ENCODE results near the gene PCDHGC3. TPM values are rescaled to one million over a fixed set of nuclear protein-coding genes. Genes with fewer than 3 reads are reported as not detected.
A peak's percentile ranks its signal among the peaks of the same experiment; 100 is the strongest.

PCDHGC3 gene
- total RNA-seq, 1 donor from 2014 or later: 92.4 TPM

DNA sequence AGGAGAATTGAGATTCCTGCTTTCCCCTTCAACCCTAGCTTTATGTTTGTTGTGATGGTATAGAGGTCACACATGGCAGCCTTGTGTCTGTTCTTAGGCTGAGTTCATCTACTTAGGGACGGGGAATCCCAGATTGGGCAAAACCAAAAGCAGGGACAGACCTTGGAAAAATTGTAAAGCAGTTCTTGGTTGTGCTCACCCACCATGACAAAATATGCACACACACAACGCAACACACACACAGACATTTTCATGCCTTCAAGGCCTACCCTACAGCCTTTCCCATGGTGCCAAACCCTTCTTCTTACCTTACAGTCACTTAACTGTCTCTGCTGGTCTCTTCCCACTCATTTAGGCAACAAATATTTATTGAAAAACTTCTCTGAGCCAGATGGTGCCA, 27.9 kb downstream of the PCDHGC3 start:
- Mint-ChIP-seq H3K27ac (ENCODE audit: unreplicated experiment) (no peak overlapping the region), H3K4me3 (ENCODE audit: unreplicated experiment) (no peak overlapping the region), H3K27me3 (ENCODE audit: unreplicated experiment) (no peaks in the 10 kb centered on the region), H3K9me3 (ENCODE audit: unreplicated experiment) (no peaks in the 10 kb centered on the region), H3K4me1 (ENCODE audit: unreplicated experiment) (peaks cover 31% of the 10 kb centered on the region), H3K36me3 (ENCODE audit: unreplicated experiment) (peaks cover 13% of the 10 kb centered on the region)
- TF ChIP-seq, protein P1, sequence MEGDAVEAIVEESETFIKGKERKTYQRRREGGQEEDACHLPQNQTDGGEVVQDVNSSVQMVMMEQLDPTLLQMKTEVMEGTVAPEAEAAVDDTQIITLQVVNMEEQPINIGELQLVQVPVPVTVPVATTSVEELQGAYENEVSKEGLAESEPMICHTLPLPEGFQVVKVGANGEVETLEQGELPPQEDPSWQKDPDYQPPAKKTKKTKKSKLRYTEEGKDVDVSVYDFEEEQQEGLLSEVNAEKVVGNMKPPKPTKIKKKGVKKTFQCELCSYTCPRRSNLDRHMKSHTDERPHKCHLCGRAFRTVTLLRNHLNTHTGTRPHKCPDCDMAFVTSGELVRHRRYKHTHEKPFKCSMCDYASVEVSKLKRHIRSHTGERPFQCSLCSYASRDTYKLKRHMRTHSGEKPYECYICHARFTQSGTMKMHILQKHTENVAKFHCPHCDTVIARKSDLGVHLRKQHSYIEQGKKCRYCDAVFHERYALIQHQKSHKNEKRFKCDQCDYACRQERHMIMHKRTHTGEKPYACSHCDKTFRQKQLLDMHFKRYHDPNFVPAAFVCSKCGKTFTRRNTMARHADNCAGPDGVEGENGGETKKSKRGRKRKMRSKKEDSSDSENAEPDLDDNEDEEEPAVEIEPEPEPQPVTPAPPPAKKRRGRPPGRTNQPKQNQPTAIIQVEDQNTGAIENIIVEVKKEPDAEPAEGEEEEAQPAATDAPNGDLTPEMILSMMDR (IDR thresholded peaks at IDR 0.05): no peak
- DNase-seq (ENCODE audit: extremely low spot score, unreplicated experiment): no peak

DNA sequence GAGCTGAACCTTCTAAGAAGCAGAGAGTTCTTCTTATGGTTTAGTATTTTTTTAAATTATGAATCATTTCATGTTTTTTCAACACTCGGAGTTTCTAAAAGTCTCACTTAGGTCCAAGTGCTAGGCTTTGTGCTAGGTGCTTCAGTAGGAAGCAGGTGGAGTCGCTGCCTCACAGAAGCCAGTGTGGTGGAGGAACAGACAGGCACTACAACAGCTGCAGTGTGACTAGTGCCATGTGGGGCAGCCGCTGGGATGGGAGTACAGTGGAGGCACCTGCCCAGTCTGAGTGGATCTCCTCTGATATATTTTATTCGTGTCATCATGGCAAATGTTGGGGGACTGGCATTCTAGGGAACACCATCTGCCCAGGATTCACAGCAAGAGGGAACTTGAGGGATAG, 28.4 kb downstream of the PCDHGC3 start:
- Mint-ChIP-seq H3K9me3 (ENCODE audit: unreplicated experiment) (no peaks in the 10 kb centered on the region), H3K4me3 (ENCODE audit: unreplicated experiment) (no peak overlapping the region)

DNA sequence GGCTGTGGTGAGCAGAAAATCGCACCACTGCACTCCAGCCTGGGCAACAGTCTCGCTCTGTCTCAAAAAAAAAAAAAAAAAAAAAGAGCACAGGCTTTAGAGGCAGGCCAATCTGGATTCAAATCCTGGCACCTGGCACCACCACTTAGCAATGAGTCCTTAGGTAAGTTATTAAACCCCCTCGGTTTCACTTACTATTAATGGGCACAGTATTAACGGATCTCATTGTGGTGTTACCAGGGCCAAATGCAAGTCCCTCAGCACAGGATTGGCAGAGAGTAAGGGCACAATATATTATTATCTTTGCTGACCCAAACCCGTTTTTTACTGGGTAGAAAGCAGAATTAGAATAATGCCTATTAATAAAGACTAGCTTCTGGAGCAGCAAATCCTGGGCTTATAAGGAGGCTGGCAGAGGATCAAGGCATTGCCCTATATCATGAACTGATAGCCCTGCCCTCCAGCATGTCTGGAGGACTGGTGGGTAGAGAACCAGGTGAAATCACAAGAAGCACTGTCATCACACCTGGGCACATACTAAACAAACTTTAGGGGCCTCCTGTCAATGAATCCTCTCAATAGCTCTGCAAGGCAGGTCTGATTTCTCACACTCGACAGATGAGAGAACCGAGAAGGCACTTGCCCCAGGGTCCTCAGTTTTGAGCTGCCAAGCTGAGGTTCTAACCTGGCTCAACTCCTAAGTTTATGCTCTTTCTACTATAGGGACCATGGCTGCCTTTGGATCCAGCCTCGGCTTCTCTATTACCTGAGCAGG, 30.8 kb downstream of the PCDHGC3 start:
- no peak overlapping the region for H3K4me3 Mint-ChIP-seq (ENCODE audit: unreplicated experiment)

More for the DNA sequence above, 28.4 kb downstream of the PCDHGC3 start:
- DNase-seq (ENCODE audit: extremely low spot score, unreplicated experiment): no peak
- Mint-ChIP-seq H3K27ac (ENCODE audit: unreplicated experiment) (no peak overlapping the region), H3K36me3 (ENCODE audit: unreplicated experiment) (peaks cover 10% of the 10 kb centered on the region), H3K27me3 (ENCODE audit: unreplicated experiment) (no peaks in the 10 kb centered on the region), H3K4me1 (ENCODE audit: unreplicated experiment) (peaks cover 37% of the 10 kb centered on the region)
- TF ChIP-seq, protein P1 (IDR thresholded peaks at IDR 0.05): no peak

DNA sequence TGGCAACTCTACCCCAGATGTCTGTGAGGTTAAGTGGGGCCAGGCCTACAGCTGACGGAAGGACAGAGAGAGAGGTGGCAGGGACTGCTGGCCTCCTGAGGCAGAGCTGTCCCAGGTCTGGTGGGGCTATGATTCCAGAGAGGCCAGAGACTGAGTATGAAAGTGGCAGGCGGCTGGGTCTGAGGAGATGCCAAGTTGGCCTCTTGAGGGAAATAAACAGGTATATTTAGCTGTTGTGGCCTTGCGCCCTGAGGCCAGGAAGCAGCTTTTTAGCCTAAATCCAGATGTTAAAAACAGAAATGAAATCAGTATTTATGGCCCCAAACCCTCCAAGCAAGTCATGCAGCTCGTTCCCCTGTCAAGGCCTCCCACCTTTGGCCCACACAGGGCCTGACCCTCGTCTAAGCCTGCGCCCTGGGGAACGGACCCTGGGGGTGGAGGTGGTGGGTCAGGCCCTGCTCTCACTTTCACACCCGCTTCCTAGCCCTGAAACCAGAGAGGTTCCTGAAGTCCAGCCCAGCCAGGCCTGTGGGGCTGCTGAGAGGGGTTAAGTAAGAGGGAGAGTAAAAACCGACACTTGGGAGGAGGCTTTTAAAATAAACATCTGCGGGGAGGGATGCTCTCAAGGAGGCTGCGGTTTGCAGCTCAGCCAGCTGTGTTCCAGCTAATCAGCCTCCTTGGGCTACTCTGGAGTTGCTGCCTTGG, 31.8 kb downstream of the PCDHGC3 start:
- no peaks in the 10 kb centered on the region for H3K9me3 Mint-ChIP-seq (ENCODE audit: unreplicated experiment)
- H3K36me3 Mint-ChIP-seq (ENCODE audit: unreplicated experiment): peaks cover 9% of the 10 kb centered on the region
- DNase-seq (ENCODE audit: extremely low spot score, unreplicated experiment): no peak
- H3K4me1 Mint-ChIP-seq (ENCODE audit: unreplicated experiment): peaks cover 58% of the 10 kb centered on the region
- H3K4me3 Mint-ChIP-seq (ENCODE audit: unreplicated experiment): peak overlapping the region; percentile 67
- H3K27me3 Mint-ChIP-seq (ENCODE audit: unreplicated experiment): no peaks in the 10 kb centered on the region
- H3K27ac Mint-ChIP-seq (ENCODE audit: unreplicated experiment): peak overlapping the region; percentile 99
- TF ChIP-seq, protein P1 (IDR thresholded peaks at IDR 0.05): no peak

More for the DNA sequence above, 30.8 kb downstream of the PCDHGC3 start:
- H3K36me3 Mint-ChIP-seq (ENCODE audit: unreplicated experiment): peaks cover 9% of the 10 kb centered on the region
- no peaks in the 10 kb centered on the region for H3K9me3 Mint-ChIP-seq (ENCODE audit: unreplicated experiment)
- no peaks in the 10 kb centered on the region for H3K27me3 Mint-ChIP-seq (ENCODE audit: unreplicated experiment)
- TF ChIP-seq, protein P1 (IDR thresholded peaks at IDR 0.05): no peak
- DNase-seq (ENCODE audit: extremely low spot score, unreplicated experiment): no peak
- H3K4me1 Mint-ChIP-seq (ENCODE audit: unreplicated experiment): peaks cover 53% of the 10 kb centered on the region
- H3K27ac Mint-ChIP-seq (ENCODE audit: unreplicated experiment): peak overlapping the region; percentile 99

DNA sequence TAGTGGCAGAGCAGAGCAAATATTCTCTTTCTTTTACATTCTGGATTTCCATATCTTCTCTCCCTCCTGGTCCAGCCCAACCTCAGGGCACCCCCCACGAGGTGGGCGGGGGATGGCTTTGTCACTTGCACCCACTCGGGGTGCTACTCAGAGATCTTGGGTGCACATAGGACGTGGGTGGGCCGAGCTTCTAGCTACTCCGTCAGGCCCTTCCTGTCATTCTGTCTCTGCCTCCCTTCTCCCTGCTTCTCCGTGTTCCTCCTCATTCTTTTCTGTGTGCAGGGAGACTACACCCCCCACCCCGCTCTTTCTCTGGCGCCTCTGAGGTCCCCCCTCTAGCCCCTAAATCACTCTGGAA, 32.7 kb downstream of the PCDHGC3 start:
- H3K36me3 Mint-ChIP-seq (ENCODE audit: unreplicated experiment): peaks cover 9% of the 10 kb centered on the region
- TF ChIP-seq, protein P1 (IDR thresholded peaks at IDR 0.05): no peak
- H3K27ac Mint-ChIP-seq (ENCODE audit: unreplicated experiment): peak overlapping the region; percentile 99
- H3K4me3 Mint-ChIP-seq (ENCODE audit: unreplicated experiment): peak overlapping the region; percentile 67
- no peak for DNase-seq (ENCODE audit: extremely low spot score, unreplicated experiment)
- H3K9me3 Mint-ChIP-seq (ENCODE audit: unreplicated experiment): no peaks in the 10 kb centered on the region
- H3K27me3 Mint-ChIP-seq (ENCODE audit: unreplicated experiment): no peaks in the 10 kb centered on the region
- peaks cover 67% of the 10 kb centered on the region for H3K4me1 Mint-ChIP-seq (ENCODE audit: unreplicated experiment)
